Liver (tissue), 9 donors: ENCODE measurements around the gene ASCL5. TPM values are rescaled to one million over a fixed set of nuclear protein-coding genes. Genes with fewer than 3 reads are reported as not detected.

Experiments used
- DNase-seq: peaks from one replicate; pipeline ENCODE4 v3.0.0-alpha.2; 2017; ENCODE audit warnings: low spot score
- H3K27ac ChIP-seq, 2 donors: one replicate each; pipeline ENCODE4 v1.7.0; 2013; ENCODE audit warnings: inconsistent platforms in 2 of 2, low read length in 2 of 2, control low read depth in 1 of 2, low read depth in 1 of 2, mild to moderate bottlenecking in 1 of 2
- H3K27me3 ChIP-seq, 4 donors: one replicate each; pipeline versions ENCODE4 v1.6.1 to v1.7.0; 2013; ENCODE audit warnings: low read length in 3 of 4, inconsistent platforms in 1 of 4, mild to moderate bottlenecking in 1 of 4, moderate library complexity in 1 of 4; ENCODE audit not compliant: control insufficient read depth in 4 of 4, insufficient read depth in 4 of 4
- H3K36me3 ChIP-seq, 4 donors: one replicate each; pipeline versions ENCODE4 v1.6.1 to v1.7.0; 2013; ENCODE audit warnings: low read length in 3 of 4, mild to moderate bottlenecking in 3 of 4, low read depth in 1 of 4, moderate library complexity in 1 of 4; ENCODE audit not compliant: control insufficient read depth in 4 of 4, insufficient read depth in 3 of 4
- H3K4me1 ChIP-seq, 4 donors: one replicate each; pipeline versions ENCODE4 v1.6.1 to v1.7.0; 2013; ENCODE audit warnings: low read length in 3 of 4, mild to moderate bottlenecking in 3 of 4, moderate library complexity in 1 of 4; ENCODE audit not compliant: control insufficient read depth in 4 of 4, insufficient read depth in 4 of 4
- H3K4me3 ChIP-seq, 3 donors: one replicate each; pipeline versions ENCODE4 v1.6.1 to v1.7.0; 2013; ENCODE audit warnings: low read length in 3 of 3, control low read depth in 1 of 3, low read depth in 1 of 3, mild to moderate bottlenecking in 1 of 3
- H3K9ac ChIP-seq, 2 donors: one replicate each; pipeline ENCODE4 v1.7.0; 2013; ENCODE audit warnings: low read length in 2 of 2, mild to moderate bottlenecking in 2 of 2, moderate library complexity in 2 of 2, control low read depth in 1 of 2, low read depth in 1 of 2
- H3K9me3 ChIP-seq, 4 donors: one replicate each; pipeline versions ENCODE4 v1.6.1 to v1.7.0; 2013; ENCODE audit warnings: low read length in 3 of 4; ENCODE audit not compliant: control insufficient read depth in 4 of 4
- ATF3 ChIP-seq: IDR thresholded peaks from 2 replicates; pipeline ENCODE4 v1.6.1; 2016; ENCODE audit warnings: antibody characterized with exemption
- CTCF ChIP-seq: fragments of 150-350 bp; IDR thresholded peaks from 2 replicates; pipeline ENCODE4 v1.5.1; 2017; ENCODE audit warnings: improper control_type of control experiment, low read depth, low read length; ENCODE audit not compliant: missing input control
- EGR1 ChIP-seq, 2 donors: IDR thresholded peaks; 2 replicates each; pipeline ENCODE4 v1.6.1; 2016 to 2018; ENCODE audit warnings: antibody characterized with exemption in 2 of 2, low read depth in 2 of 2
- FOXA1 ChIP-seq: IDR thresholded peaks from 2 replicates; pipeline ENCODE4 v1.6.1; 2016; ENCODE audit warnings: antibody characterized with exemption
- FOXA2 ChIP-seq: IDR thresholded peaks from 2 replicates; pipeline ENCODE4 v1.6.1; 2016; ENCODE audit warnings: antibody characterized with exemption
- GABPA ChIP-seq, 2 donors: IDR thresholded peaks in 1 of 2; conservative IDR thresholded peaks in 1 of 2; 2 replicates each; pipeline ENCODE4 v1.6.1; 2016; ENCODE audit warnings: antibody characterized with exemption in 2 of 2, mild to moderate bottlenecking in 1 of 2, moderate library complexity in 1 of 2
- HNF4G ChIP-seq: IDR thresholded peaks from 2 replicates; pipeline ENCODE4 v1.6.1; 2016; ENCODE audit warnings: antibody characterized with exemption
- JUND ChIP-seq, 2 donors: IDR thresholded peaks; 2 replicates each; pipeline ENCODE4 v1.6.1; 2016; ENCODE audit warnings: antibody characterized with exemption in 2 of 2
- RAD21 ChIP-seq, 2 donors: IDR thresholded peaks; 2 replicates each; pipeline ENCODE4 v1.6.1; 2016; ENCODE audit warnings: antibody characterized with exemption in 2 of 2, mild to moderate bottlenecking in 2 of 2
- REST ChIP-seq: IDR thresholded peaks from 2 replicates; pipeline ENCODE4 v1.6.1; 2016; ENCODE audit warnings: antibody characterized with exemption, mild to moderate bottlenecking
- RXRA ChIP-seq, 2 donors: IDR thresholded peaks; 2 replicates each; pipeline ENCODE4 v1.6.1; 2017 to 2018; ENCODE audit warnings: antibody characterized with exemption in 2 of 2, mild to moderate bottlenecking in 1 of 2
- SP1 ChIP-seq: IDR thresholded peaks from 2 replicates; pipeline ENCODE4 v1.6.1; 2018; ENCODE audit warnings: antibody characterized with exemption, mild to moderate bottlenecking
- TAF1 ChIP-seq: conservative IDR thresholded peaks from 2 replicates; pipeline ENCODE4 v1.6.1; 2016; ENCODE audit warnings: antibody characterized with exemption, mild to moderate bottlenecking
- ZBTB33 ChIP-seq: IDR thresholded peaks from 2 replicates; pipeline ENCODE4 v1.6.1; 2016; ENCODE audit warnings: antibody characterized with exemption
- WGBS: extraction: QIAGEN DNeasy Blood & Tissue Kit; methylation state at CpG from one replicate; pipeline ENCODE4 v1.1.7; 2013; 5-methylcytosine and 5-hydroxymethylcytosine counted together
- polyA plus RNA-seq, 2 donors: library from polyadenylated mRNA; stranded (reverse) in 1 of 2; unstranded in 1 of 2; fragments of 200-250 nt in 1 of 2; fragments of >200 nt in 1 of 2; fragmentation: Nextera tagmentation in 1 of 2; extraction: Ambion mirVana in 1 of 2; gene quantifications; one replicate each; pipeline versions ENCODE4 v1.2.1 to v1.2.3, GENCODE V29; 2013 to 2015
- total RNA-seq, 2 donors: library from RNA; depleted of rRNA; stranded (reverse); fragments of >200 nt; gene quantifications; one replicate each; pipeline ENCODE4 v1.2.3, GENCODE V29; 2014
- donor health status: healthy.
- donor health status: healthy.
- donor health status: healthy.
- donor health status: healthy.
- donor health status: healthy.

Gene ASCL5
- total and polyA plus RNA-seq, 4 donors, result not detected

GRCh38 chr1:201095581-201095980 lies 31.4 kb downstream of the ASCL5 start:
- Histone ChIP-seq H3K9ac (no peak overlapping the region), H3K4me3 (no peak overlapping the region)

GRCh38 chr1:201094832-201095231 lies 32.2 kb downstream of the ASCL5 start:
- Histone ChIP-seq H3K27ac (no peak overlapping the region), H3K9ac (no peak overlapping the region), H3K9me3 (no peaks in the 10 kb centered on the region), H3K4me3 (no peak overlapping the region), H3K27me3 (no peaks in the 10 kb centered on the region), H3K36me3 (no peaks in the 10 kb centered on the region), H3K4me1 (no peaks in the 10 kb centered on the region)
- TF ChIP-seq RAD21 (IDR thresholded peaks at IDR 0.05), result no peak
- WGBS, result 78% methylated on average over 4 of the region's 4 CpGs
- DNase-seq, result no peak

More at GRCh38 chr1:201095581-201095980, 31.4 kb downstream of the ASCL5 start:
- H3K27me3 ChIP-seq, result no peaks in the 10 kb centered on the region
- H3K36me3 ChIP-seq, result no peaks in the 10 kb centered on the region
- WGBS, result 94% methylated on average over 2 of the region's 2 CpGs
- no peak overlapping the region for H3K27ac ChIP-seq
- H3K9me3 ChIP-seq, result no peaks in the 10 kb centered on the region
- no peaks in the 10 kb centered on the region for H3K4me1 ChIP-seq
- DNase-seq, result no peak
- TF ChIP-seq CTCF (no peak), JUND (IDR thresholded peaks at IDR 0.05) (no peak), EGR1 (IDR thresholded peaks at IDR 0.05; ENCODE audit: low read depth in 2 of 2) (no peak), ZBTB33 (no peak)

- WGBS, result 82% methylated on average over 7 of the region's 7 CpGs
- H3K27me3 ChIP-seq, result no peaks in the 10 kb centered on the region
- no peaks in the 10 kb centered on the region for H3K36me3 ChIP-seq
- DNase-seq, result no peak
- no peaks in the 10 kb centered on the region for H3K9me3 ChIP-seq
- TF ChIP-seq TAF1 (no peak), FOXA2 (no peak), JUND (IDR thresholded peaks at IDR 0.05) (no peak), GABPA (IDR thresholded peaks at IDR 0.05 in 1 of 2, conservative IDR thresholded peaks at IDR 0.05 in 1 of 2) (no peak), REST (no peak), HNF4G (no peak), RXRA (IDR thresholded peaks at IDR 0.05) (no peak), EGR1 (IDR thresholded peaks at IDR 0.05; ENCODE audit: low read depth in 2 of 2) (no peak), SP1 (no peak), ATF3 (no peak), ZBTB33 (no peak), FOXA1 (no peak), CTCF (no peak)
- no peak overlapping the region for H3K9ac ChIP-seq
- H3K4me1 ChIP-seq, result no peaks in the 10 kb centered on the region
- no peak overlapping the region for H3K4me3 ChIP-seq
- no peak overlapping the region for H3K27ac ChIP-seq
These were observed 33.0 kb downstream of the ASCL5 start for GRCh38 chr1:201093962-201094361.
